Measurements from ENCODE around the gene ZNF140.

Gene ZNF140

DNA sequence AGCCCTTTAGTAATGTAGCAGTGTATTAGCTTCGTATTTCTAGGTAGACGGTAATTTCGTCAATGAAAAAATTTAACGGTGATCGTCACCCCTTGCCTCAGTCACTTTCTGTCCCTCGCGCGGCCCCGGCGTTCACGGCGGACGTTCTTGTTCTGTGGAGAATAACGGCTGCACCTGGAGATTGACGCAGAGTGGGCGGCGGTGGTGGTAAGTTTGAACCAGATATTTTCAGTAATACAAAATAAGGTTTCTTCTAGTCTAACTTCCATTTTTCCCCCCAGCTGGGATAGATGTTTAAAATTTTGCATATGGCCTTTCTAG, 50.0 kb downstream of the ZNF140 start:
- no peak for DNase-seq

DNA sequence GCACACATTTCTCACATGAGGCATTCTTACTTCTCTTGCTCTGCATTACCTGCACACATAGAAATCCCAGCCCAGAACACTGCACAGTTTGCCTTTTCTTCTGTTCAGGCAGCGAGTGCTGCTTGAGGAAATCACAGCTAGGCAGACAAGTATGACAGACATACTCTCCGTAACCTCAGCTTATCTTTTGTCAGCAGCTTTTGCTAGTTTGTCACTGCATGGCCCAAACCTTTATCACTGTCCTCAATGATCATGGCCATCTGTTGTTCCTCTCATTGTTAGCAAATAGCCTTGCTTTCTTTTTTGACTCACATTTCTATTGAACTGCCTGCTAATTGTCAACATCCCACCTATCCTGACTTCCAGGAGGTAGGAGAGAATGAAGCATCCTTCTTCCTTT, 55.0 kb downstream of the ZNF140 start:
- no peak for DNase-seq

DNA sequence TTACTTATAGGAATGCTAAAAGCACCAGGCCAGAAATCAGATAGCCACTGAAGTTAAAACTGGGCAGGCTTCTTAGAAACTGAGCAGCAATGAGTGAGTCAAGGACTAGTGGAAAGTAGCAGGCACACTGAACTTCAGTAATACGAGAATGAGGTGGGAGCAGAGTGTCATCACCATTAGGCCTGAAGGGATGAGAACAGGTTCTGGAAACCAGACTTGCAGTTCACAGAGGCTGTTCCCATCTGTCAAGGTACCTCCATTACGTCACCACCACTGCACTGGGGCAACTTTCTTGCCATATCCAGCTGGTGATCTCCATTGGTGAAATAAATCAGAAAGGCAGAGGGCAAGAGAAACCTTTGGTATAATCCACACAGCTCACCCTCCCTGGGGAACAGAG, 65.3 kb downstream of the ZNF140 start:
- DNase-seq, result no peak

DNA sequence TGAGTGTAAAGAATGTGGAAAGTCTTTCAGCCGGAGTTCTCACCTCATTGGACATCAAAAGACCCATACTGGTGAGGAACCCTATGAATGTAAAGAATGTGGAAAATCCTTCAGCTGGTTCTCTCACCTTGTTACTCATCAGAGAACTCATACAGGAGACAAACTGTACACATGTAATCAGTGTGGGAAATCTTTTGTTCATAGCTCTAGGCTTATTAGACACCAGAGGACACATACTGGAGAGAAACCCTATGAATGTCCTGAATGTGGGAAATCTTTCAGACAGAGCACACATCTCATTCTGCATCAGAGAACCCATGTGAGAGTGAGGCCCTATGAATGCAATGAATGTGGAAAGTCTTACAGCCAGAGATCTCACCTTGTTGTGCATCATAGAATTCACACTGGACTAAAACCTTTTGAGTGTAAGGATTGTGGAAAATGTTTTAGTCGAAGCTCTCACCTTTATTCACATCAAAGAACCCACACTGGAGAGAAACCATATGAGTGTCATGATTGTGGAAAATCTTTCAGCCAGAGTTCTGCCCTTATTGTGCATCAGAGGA, 75.5 kb downstream of the ZNF140 start:
- no peak for DNase-seq
